HepG2 (cell line): Measurements from ENCODE around the gene KRT15. TPM values are rescaled to one million over a fixed set of nuclear protein-coding genes. Genes with fewer than 3 reads are reported as not detected.
A peak's percentile ranks its signal among the peaks of the same experiment; 100 is the strongest.

Experiments
- ATF7-NPFF ChIP-seq: sonication (generic); formaldehyde crosslinking; IDR thresholded peaks from 2 replicates; pipeline ENCODE4 v1.8.1; 2023; ENCODE audit warnings: mild to moderate bottlenecking, low read depth, missing genetic modification reagents, moderate library complexity
- GLI4 ChIP-seq: sonication (generic); formaldehyde crosslinking; IDR thresholded peaks from 2 replicates; pipeline ENCODE4 v1.5.1; 2020; ENCODE audit warnings: missing genetic modification reagents, mild to moderate bottlenecking, moderate library complexity, borderline replicate concordance
- KDM6A ChIP-seq: IDR thresholded peaks from 2 replicates; pipeline ENCODE4 v1.6.1; 2016; ENCODE audit warnings: low read depth
- KMT2B ChIP-seq: IDR thresholded peaks from 2 replicates; pipeline ENCODE4 v1.6.1; 2016; ENCODE audit warnings: missing genetic modification reagents, missing compliant biosample characterization
- MAF1 ChIP-seq: sonication (generic); formaldehyde crosslinking; IDR thresholded peaks from 2 replicates; pipeline ENCODE4 v1.5.0; 2020; ENCODE audit warnings: missing genetic modification reagents, borderline replicate concordance
- MAZ ChIP-seq, 2 experiments: sonication (generic) in 1 of 2; formaldehyde crosslinking in 1 of 2; IDR thresholded peaks; 2 replicates each; pipeline versions ENCODE4 v1.5.0 to v1.6.1; 2012 to 2020; ENCODE audit warnings: low read depth in 2 of 2, mild to moderate bottlenecking in 2 of 2, borderline replicate concordance in 1 of 2, improper control_type of control experiment in 1 of 2, low read length in 1 of 2, missing genetic modification reagents in 1 of 2, moderate library complexity in 1 of 2
- NFYB ChIP-seq: sonication (generic); formaldehyde crosslinking; IDR thresholded peaks from 2 replicates; pipeline ENCODE4 v1.4.0; 2020; ENCODE audit warnings: missing genetic modification reagents
- NR1H2 ChIP-seq: sonication (generic); formaldehyde crosslinking; IDR thresholded peaks from 2 replicates; pipeline ENCODE4 v1.8.1; 2022; ENCODE audit warnings: low read depth, missing genetic modification reagents, borderline replicate concordance
- NR2F1 ChIP-seq, 2 experiments: fragments of 450-650 bp in 1 of 2; formaldehyde crosslinking in 1 of 2; IDR thresholded peaks; 2 replicates each; pipeline versions ENCODE4 v1.5.0 to v1.6.1; 2016 to 2020; ENCODE audit warnings: mild to moderate bottlenecking in 1 of 2, missing compliant biosample characterization in 1 of 2, missing genetic modification reagents in 1 of 2, moderate library complexity in 1 of 2
- SMARCC2 ChIP-seq: fragments of 450-650 bp; IDR thresholded peaks from 2 replicates; pipeline ENCODE4 v1.6.1; 2017; ENCODE audit warnings: antibody characterized with exemption, mild to moderate bottlenecking
- ZNF431 ChIP-seq: sonication (generic); formaldehyde crosslinking; IDR thresholded peaks from 2 replicates; pipeline ENCODE4 v1.9.0; 2022; ENCODE audit warnings: missing genetic modification reagents, low read depth, mild to moderate bottlenecking, borderline replicate concordance
- ZNF496 ChIP-seq: sonication (generic); formaldehyde crosslinking; IDR thresholded peaks from 2 replicates; pipeline ENCODE4 v1.8.1; 2023; ENCODE audit warnings: mild to moderate bottlenecking, moderate library complexity, missing genetic modification reagents; ENCODE audit not compliant: insufficient replicate concordance
- ZNF605 ChIP-seq: sonication (generic); formaldehyde crosslinking; IDR thresholded peaks from 2 replicates; pipeline ENCODE4 v1.8.0; 2022; ENCODE audit warnings: mild to moderate bottlenecking, missing genetic modification reagents
- ZSCAN21 ChIP-seq: sonication (generic); formaldehyde crosslinking; IDR thresholded peaks from 2 replicates; pipeline ENCODE4 v1.8.0; 2022; ENCODE audit warnings: mild to moderate bottlenecking, missing genetic modification reagents, moderate library complexity, borderline replicate concordance
- ZZZ3 ChIP-seq: sonication (generic); formaldehyde crosslinking; IDR thresholded peaks from 2 replicates; pipeline ENCODE4 v1.4.0; 2020; ENCODE audit warnings: missing genetic modification reagents, mild to moderate bottlenecking, borderline replicate concordance
- polyA plus RNA-seq, 8 experiments: library from polyadenylated mRNA; depleted of rRNA in 3 of 8; stranded (reverse) in 7 of 8; unstranded in 1 of 8; fragments of >200 nt; fragmentation: Illumina TruSeq in 4 of 8; extraction: Trizol in 4 of 8; gene quantifications; 2 replicates each; pipeline versions ENCODE4 v1.2.1 to v1.2.3, GENCODE V29; 2011 to 2016; ENCODE audit warnings: low read depth in 4 of 8, missing spikeins in 1 of 8, mixed read lengths in 1 of 8; ENCODE audit not compliant: insufficient read depth in 1 of 8
- total RNA-seq, 5 experiments: library from RNA; depleted of rRNA; stranded (reverse); fragments of >200 nt; fragmentation: Illumina TruSeq; extraction: Trizol; gene quantifications; 2 replicates each; pipeline ENCODE4 v1.2.3, GENCODE V29; 2016; ENCODE audit warnings: low read depth in 1 of 5
- TF ChIP-seq, protein P1 (sequence below): IDR thresholded peaks from 2 replicates; pipeline ENCODE4 v1.6.1; 2012; ENCODE audit warnings: inconsistent platforms
- TF ChIP-seq, protein P2 (sequence below): sonication (generic); formaldehyde crosslinking; IDR thresholded peaks from 2 replicates; pipeline ENCODE4 v1.5.0; 2020; ENCODE audit warnings: mild to moderate bottlenecking, missing genetic modification reagents, borderline replicate concordance
- TF ChIP-seq, protein P3 (sequence below): sonication (generic); formaldehyde crosslinking; IDR thresholded peaks from 2 replicates; pipeline ENCODE4 v1.5.0; 2020; ENCODE audit warnings: missing genetic modification reagents
- TF ChIP-seq, protein P4 (sequence below): IDR thresholded peaks from 2 replicates; pipeline ENCODE4 v1.6.1; 2016; ENCODE audit warnings: mild to moderate bottlenecking, missing biosample characterization, missing genetic modification reagents
- TF ChIP-seq, protein P5 (sequence below): IDR thresholded peaks from 2 replicates; pipeline ENCODE4 v1.6.1; 2016; ENCODE audit warnings: mild to moderate bottlenecking

KRT15 gene
- total and polyA plus RNA-seq, 2 of the 13 experiments (the other 11 are each of a cell fraction or from before 2014, with no cell fraction given) = 0.46 to 0.63 TPM

DNA sequence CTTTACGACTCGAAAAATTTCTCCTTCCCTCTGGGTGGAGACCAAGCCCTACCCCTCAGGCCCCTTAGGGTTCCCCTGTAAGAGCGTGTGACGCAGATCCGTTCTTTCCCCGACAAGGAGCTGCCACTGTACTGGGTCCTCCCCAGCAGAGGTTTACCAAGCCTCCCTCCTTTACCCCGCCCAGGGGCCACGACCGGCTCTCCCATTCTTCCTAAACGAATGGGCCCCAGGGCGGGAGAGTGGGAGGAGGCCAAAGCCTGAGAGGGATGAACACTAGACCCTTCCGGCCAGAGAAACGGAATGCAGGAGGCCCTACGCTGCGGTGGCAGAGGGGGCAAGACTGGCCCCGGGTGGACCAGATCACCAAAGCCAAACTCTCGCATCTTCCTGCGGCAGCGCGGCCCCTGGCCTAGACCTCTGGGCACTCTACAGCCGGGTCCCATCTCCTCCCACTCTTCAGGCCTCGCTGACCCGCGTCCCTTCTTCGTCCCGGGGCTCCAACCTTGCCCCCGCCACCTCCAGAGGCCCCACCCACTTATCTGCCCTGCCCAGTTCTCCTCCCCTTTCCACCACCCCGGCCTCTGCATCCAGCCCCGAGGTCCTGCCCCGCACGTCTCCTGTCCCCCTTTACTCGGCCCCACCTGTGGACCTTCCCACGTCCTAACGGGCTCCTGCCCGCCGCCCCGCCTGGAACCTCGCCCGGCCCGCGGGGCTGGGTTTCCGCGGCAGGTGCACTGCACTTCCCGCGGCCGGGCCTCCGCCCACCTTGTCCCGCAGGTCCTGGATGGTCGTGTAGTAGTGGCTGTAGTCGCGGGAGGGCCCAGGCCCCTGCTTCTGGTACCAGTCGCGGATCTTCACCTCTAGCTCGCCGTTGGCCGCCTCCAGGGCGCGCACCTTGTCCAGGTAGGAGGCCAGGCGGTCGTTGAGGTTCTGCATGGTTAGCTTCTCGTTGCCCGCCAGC is 8.7 kb upstream of the KRT15 start (continued):
- TF ChIP-seq, protein P1, sequence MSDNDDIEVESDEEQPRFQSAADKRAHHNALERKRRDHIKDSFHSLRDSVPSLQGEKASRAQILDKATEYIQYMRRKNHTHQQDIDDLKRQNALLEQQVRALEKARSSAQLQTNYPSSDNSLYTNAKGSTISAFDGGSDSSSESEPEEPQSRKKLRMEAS = peak; percentile 26
- TF ChIP-seq SMARCC2 (no peak), ZZZ3 (CRISPR knock-in tag) (no peak), MAF1 (CRISPR knock-in tag) (no peak), MAZ (IDR thresholded peaks at IDR 0.05; ENCODE audit: borderline replicate concordance, low read depth, low read length) (no peak), MAZ (CRISPR knock-in tag; IDR thresholded peaks at IDR 0.05; ENCODE audit: low read depth) (0 out of 2 replicates have a peak, but pooled peaks have one; percentile 71), ATF7-NPFF (CRISPR knock-in tag) (no peak), ZNF496 (CRISPR knock-in tag) (no peak), NR2F1 (CRISPR knock-in tag; IDR thresholded peaks at IDR 0.05) (no peak), ZNF605 (no peak), ZNF431 (CRISPR knock-in tag) (no peak), NR1H2 (no peak), NFYB (CRISPR knock-in tag) (0 out of 2 replicates have a peak, but pooled peaks have one; percentile 10), ZSCAN21 (peak; percentile 46), GLI4 (peak; percentile 77; the same call in 1 of the 2 replicates), KDM6A (CRISPR knock-in tag) (no peak), KMT2B (0 out of 2 replicates have a peak, but pooled peaks have one; percentile 43)
- TF ChIP-seq, protein P2, sequence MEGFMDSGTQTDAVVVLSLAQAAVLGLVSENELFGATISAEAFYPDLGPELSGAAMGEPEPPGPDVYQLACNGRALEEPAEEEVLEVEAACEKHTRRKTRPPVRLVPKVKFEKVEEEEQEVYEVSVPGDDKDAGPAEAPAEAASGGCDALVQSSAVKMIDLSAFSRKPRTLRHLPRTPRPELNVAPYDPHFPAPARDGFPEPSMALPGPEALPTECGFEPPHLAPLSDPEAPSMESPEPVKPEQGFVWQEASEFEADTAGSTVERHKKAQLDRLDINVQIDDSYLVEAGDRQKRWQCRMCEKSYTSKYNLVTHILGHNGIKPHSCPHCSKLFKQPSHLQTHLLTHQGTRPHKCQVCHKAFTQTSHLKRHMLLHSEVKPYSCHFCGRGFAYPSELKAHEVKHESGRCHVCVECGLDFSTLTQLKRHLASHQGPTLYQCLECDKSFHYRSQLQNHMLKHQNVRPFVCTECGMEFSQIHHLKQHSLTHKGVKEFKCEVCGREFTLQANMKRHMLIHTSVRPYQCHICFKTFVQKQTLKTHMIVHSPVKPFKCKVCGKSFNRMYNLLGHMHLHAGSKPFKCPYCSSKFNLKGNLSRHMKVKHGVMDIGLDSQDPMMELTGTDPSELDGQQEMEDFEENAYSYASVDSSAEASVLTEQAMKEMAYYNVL (CRISPR knock-in tag) = peak; percentile 12; the same call in 1 of the 2 replicates
- TF ChIP-seq, protein P3, sequence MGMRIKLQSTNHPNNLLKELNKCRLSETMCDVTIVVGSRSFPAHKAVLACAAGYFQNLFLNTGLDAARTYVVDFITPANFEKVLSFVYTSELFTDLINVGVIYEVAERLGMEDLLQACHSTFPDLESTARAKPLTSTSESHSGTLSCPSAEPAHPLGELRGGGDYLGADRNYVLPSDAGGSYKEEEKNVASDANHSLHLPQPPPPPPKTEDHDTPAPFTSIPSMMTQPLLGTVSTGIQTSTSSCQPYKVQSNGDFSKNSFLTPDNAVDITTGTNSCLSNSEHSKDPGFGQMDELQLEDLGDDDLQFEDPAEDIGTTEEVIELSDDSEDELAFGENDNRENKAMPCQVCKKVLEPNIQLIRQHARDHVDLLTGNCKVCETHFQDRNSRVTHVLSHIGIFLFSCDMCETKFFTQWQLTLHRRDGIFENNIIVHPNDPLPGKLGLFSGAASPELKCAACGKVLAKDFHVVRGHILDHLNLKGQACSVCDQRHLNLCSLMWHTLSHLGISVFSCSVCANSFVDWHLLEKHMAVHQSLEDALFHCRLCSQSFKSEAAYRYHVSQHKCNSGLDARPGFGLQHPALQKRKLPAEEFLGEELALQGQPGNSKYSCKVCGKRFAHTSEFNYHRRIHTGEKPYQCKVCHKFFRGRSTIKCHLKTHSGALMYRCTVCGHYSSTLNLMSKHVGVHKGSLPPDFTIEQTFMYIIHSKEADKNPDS (CRISPR knock-in tag) = no peak
- TF ChIP-seq, protein P4, sequence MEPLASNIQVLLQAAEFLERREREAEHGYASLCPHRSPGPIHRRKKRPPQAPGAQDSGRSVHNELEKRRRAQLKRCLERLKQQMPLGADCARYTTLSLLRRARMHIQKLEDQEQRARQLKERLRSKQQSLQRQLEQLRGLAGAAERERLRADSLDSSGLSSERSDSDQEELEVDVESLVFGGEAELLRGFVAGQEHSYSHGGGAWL (CRISPR knock-in tag) = no peak
- TF ChIP-seq, protein P5, sequence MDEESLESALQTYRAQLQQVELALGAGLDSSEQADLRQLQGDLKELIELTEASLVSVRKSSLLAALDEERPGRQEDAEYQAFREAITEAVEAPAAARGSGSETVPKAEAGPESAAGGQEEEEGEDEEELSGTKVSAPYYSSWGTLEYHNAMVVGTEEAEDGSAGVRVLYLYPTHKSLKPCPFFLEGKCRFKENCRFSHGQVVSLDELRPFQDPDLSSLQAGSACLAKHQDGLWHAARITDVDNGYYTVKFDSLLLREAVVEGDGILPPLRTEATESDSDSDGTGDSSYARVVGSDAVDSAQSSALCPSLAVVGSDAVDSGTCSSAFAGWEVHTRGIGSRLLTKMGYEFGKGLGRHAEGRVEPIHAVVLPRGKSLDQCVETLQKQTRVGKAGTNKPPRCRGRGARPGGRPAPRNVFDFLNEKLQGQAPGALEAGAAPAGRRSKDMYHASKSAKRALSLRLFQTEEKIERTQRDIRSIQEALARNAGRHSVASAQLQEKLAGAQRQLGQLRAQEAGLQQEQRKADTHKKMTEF (CRISPR knock-in tag) = no peak
